Measurements from ENCODE around the gene RPP21. TPM values are rescaled to one million over a fixed set of nuclear protein-coding genes. Genes with fewer than 3 reads are reported as not detected.

RPP21 gene
- total RNA-seq, 1 experiment from 2014 or later, result 64.0 TPM

- no peak overlapping the region for H2BK20ac ChIP-seq (ENCODE audit: low read depth, low read length, poor library complexity, severe bottlenecking)
- no peak overlapping the region for H2AFZ ChIP-seq (ENCODE audit: low read length)
- WGBS (ENCODE audit: extremely low coverage, insufficient read length, low lambda C conversion rate), result no CpG with 5 or more reads among the region's 1 CpG
- H3K9ac ChIP-seq (ENCODE audit: extremely low read depth, insufficient read length, low read length), result no peak overlapping the region
- H4K20me1 ChIP-seq (ENCODE audit: control insufficient read depth, insufficient read depth, insufficient read length), result no peaks in the 10 kb centered on the region
- no peak overlapping the region for H2BK5ac ChIP-seq (ENCODE audit: insufficient read length, low read length)
- no peak overlapping the region for H3K14ac ChIP-seq (ENCODE audit: insufficient read depth, low read length)
- H2BK120ac ChIP-seq (ENCODE audit: low read depth, low read length, poor library complexity, severe bottlenecking), result no peak overlapping the region
- Mint-ChIP-seq H3K4me1 (peaks cover 64 to 67% of the 10 kb centered on the region in 2 experiments), H3K27ac (peak overlapping the region; percentile 0 to 89 (median 18); a peak in 5 of 7 replicates), H3K4me3 (peak overlapping the region; percentile 6 to 7; a peak in 4 of 5 replicates), H3K9me3 (no peaks in the 10 kb centered on the region), H3K27me3 (ENCODE audit: low read depth) (no peaks in the 10 kb centered on the region), H3K36me3 (ENCODE audit: insufficient read depth in 1 of 3, low read depth in 3 of 3) (peaks cover 17 to 24% (median 17%) of the 10 kb centered on the region in 3 experiments; a peak in 6 of 7 replicates)
- H3K18ac ChIP-seq (ENCODE audit: insufficient read length, low read depth, low read length), result no peak overlapping the region
- H3K27ac ChIP-seq (ENCODE audit: insufficient read length, low read depth, low read length), result no peak overlapping the region
- peaks cover 57% of the 10 kb centered on the region; the same call in 1 of the 2 replicates for H3K79me2 ChIP-seq (ENCODE audit: insufficient read depth, low read length)
- H3K23me2 ChIP-seq (ENCODE audit: insufficient read length, low read depth, low read length, poor library complexity, severe bottlenecking), result no peaks in the 10 kb centered on the region
- H3K79me1 ChIP-seq (ENCODE audit: insufficient read depth, low read depth, low read length, poor library complexity, severe bottlenecking), result peaks cover 7% of the 10 kb centered on the region
- H3K27me3 ChIP-seq (ENCODE audit: insufficient read depth, low read length), result no peaks in the 10 kb centered on the region
- no peak overlapping the region for H4K8ac ChIP-seq (replicated peaks; ENCODE audit: insufficient read length, low read depth, low read length)
- H3K9me3 ChIP-seq (ENCODE audit: control insufficient read depth, low read depth, low read length), result no peaks in the 10 kb centered on the region
- H3K56ac ChIP-seq (ENCODE audit: insufficient read length, low read depth, low read length), result no peak overlapping the region
- H3T11ph ChIP-seq (ENCODE audit: low read length), result no peak overlapping the region
- H3K4ac ChIP-seq (ENCODE audit: low read depth, low read length), result no peak overlapping the region
- no peak overlapping the region for H3K4me2 ChIP-seq (ENCODE audit: insufficient read depth, insufficient read length, low read length)
- H4K91ac ChIP-seq (ENCODE audit: insufficient read length, low read depth, low read length), result no peak overlapping the region
- no peak overlapping the region for H4K5ac ChIP-seq (ENCODE audit: insufficient read length, low read depth, low read length)
- no peak overlapping the region for H3K23ac ChIP-seq (ENCODE audit: insufficient read length, low read depth, low read length)
- H2BK12ac ChIP-seq (ENCODE audit: insufficient read length, low read depth, low read length), result no peak overlapping the region
- no peak for TF ChIP-seq CTCF (conservative IDR thresholded peaks at IDR 0.05)
- H2BK15ac ChIP-seq (ENCODE audit: low read depth, low read length), result no peak overlapping the region
- H2AK5ac ChIP-seq (ENCODE audit: insufficient read length, low read length), result no peak overlapping the region
- DNase-seq, result no peak
- peaks cover 13% of the 10 kb centered on the region; the same call in 1 of the 2 replicates for H3K4me1 ChIP-seq (ENCODE audit: insufficient read depth, low read length)
These were observed 25.7 kb upstream of the RPP21 start for GRCh38 chr6:30319146-30319835.
